CD14-positive monocyte (primary cell): ENCODE data around the gene ASCC1. TPM values are rescaled to one million over a fixed set of nuclear protein-coding genes. Genes with fewer than 3 reads are reported as not detected.

Experiments used
- DNase-seq, 3 donors: peaks; one replicate each; pipeline ENCODE4 v3.0.0-alpha.2; 2011 to 2022
- H2AFZ ChIP-seq: 2 replicates; pipeline ENCODE4 v1.6.0; 2012; ENCODE audit warnings: mild to moderate bottlenecking, low read depth, low read length, inconsistent platforms; ENCODE audit not compliant: insufficient read depth, poor library complexity, severe bottlenecking
- H3K27ac ChIP-seq, 2 donors: 1 replicate in 1 of 2; 2 replicates in 1 of 2; pipeline ENCODE4 v1.5.1; 2012 to 2013; ENCODE audit warnings: low read length in 2 of 2, control low read depth in 1 of 2, inconsistent platforms in 1 of 2, low read depth in 1 of 2, mild to moderate bottlenecking in 1 of 2
- H3K27me3 ChIP-seq, 2 donors: one replicate each; pipeline versions ENCODE4 v1.6.0 to v1.6.1; 2011 to 2013; ENCODE audit warnings: low read length in 2 of 2; ENCODE audit not compliant: control insufficient read depth in 2 of 2, insufficient read depth in 2 of 2
- H3K36me3 ChIP-seq, 2 donors: replicated peaks in 1 of 2; 1 replicate in 1 of 2; 2 replicates in 1 of 2; pipeline versions ENCODE4 v1.5.1 to v1.6.1; 2012 to 2013; ENCODE audit warnings: low read length in 2 of 2, control low read depth in 1 of 2, inconsistent platforms in 1 of 2, mild to moderate bottlenecking in 1 of 2; ENCODE audit not compliant: insufficient read depth in 2 of 2, control insufficient read depth in 1 of 2
- H3K4me1 ChIP-seq, 2 donors: 1 replicate in 1 of 2; 2 replicates in 1 of 2; pipeline versions ENCODE4 v1.5.1 to v1.6.1; 2012 to 2013; ENCODE audit warnings: low read length in 2 of 2, control low read depth in 1 of 2, inconsistent platforms in 1 of 2, mild to moderate bottlenecking in 1 of 2, moderate library complexity in 1 of 2; ENCODE audit not compliant: insufficient read depth in 2 of 2, control insufficient read depth in 1 of 2
- H3K4me2 ChIP-seq: replicated peaks from 2 replicates; pipeline ENCODE3; 2012; ENCODE audit warnings: low read length, moderate library complexity, mild to moderate bottlenecking; ENCODE audit not compliant: poor library complexity, severe bottlenecking; ENCODE audit errors: extremely low read depth
- H3K4me3 ChIP-seq, 3 experiments: fragments of 200-600 bp in 1 of 3; sonication (generic) in 1 of 3; replicated peaks in 1 of 3; 1 replicate in 2 of 3; 2 replicates in 1 of 3; pipeline ENCODE4 v1.5.1; 2011 to 2013; ENCODE audit warnings: low read length in 3 of 3, mild to moderate bottlenecking in 3 of 3, control low read depth in 2 of 3, low read depth in 2 of 3, inconsistent platforms in 1 of 3, moderate library complexity in 1 of 3
- H3K79me2 ChIP-seq: 2 replicates; pipeline ENCODE4 v1.6.0; 2012; ENCODE audit warnings: mild to moderate bottlenecking, control low read depth, inconsistent platforms, low read length, moderate library complexity; ENCODE audit not compliant: insufficient read depth
- H3K9ac ChIP-seq: 2 replicates; pipeline ENCODE4 v1.6.0; 2017; ENCODE audit warnings: low read length, mild to moderate bottlenecking; ENCODE audit not compliant: insufficient read depth, poor library complexity, severe bottlenecking
- H3K9me3 ChIP-seq, 2 donors: replicated peaks in 1 of 2; 1 replicate in 1 of 2; 2 replicates in 1 of 2; pipeline versions ENCODE4 v1.5.1 to v1.6.1; 2012 to 2013; ENCODE audit warnings: low read length in 2 of 2, control low read depth in 1 of 2; ENCODE audit not compliant: control insufficient read depth in 1 of 2, insufficient read depth in 1 of 2
- H4K20me1 ChIP-seq: 2 replicates; pipeline ENCODE4 v1.6.0; 2012; ENCODE audit warnings: mild to moderate bottlenecking, low read length, control low read depth, moderate library complexity; ENCODE audit not compliant: insufficient read depth
- H3K27ac Mint-ChIP-seq, 7 donors: one replicate each; pipeline ENCODE4 v1.8.0; 2020; ENCODE audit warnings: mild to moderate bottlenecking in 7 of 7, mixed read lengths in 7 of 7, moderate library complexity in 6 of 7, inconsistent platforms in 2 of 7
- H3K27me3 Mint-ChIP-seq, 3 donors: one replicate each; pipeline ENCODE4 v1.8.0; 2021 to 2022; ENCODE audit warnings: low read depth in 3 of 3, mild to moderate bottlenecking in 3 of 3, mixed read lengths in 3 of 3, moderate library complexity in 3 of 3, inconsistent platforms in 1 of 3
- H3K36me3 Mint-ChIP-seq, 2 donors: one replicate each; pipeline ENCODE4 v1.8.0; 2020; ENCODE audit warnings: mixed read lengths in 2 of 2, inconsistent platforms in 1 of 2, mild to moderate bottlenecking in 1 of 2
- H3K4me1 Mint-ChIP-seq: one replicate; pipeline ENCODE4 v1.8.0; 2020; ENCODE audit warnings: mild to moderate bottlenecking, mixed read lengths
- H3K4me3 Mint-ChIP-seq, 2 donors: one replicate each; pipeline ENCODE4 v1.8.0; 2020; ENCODE audit warnings: mild to moderate bottlenecking in 2 of 2, mixed read lengths in 2 of 2, moderate library complexity in 1 of 2
- H3K9me3 Mint-ChIP-seq, 7 donors: one replicate each; pipeline ENCODE4 v1.8.0; 2020 to 2022; ENCODE audit warnings: mixed read lengths in 7 of 7, mild to moderate bottlenecking in 6 of 7, moderate library complexity in 6 of 7, inconsistent platforms in 2 of 7
- CTCF ChIP-seq: fragments of 200-600 bp; IDR thresholded peaks from one replicate; pipeline ENCODE4 v1.8.0; 2022; ENCODE audit warnings: antibody characterized with exemption, mild to moderate bottlenecking
- whole genome bisulfite sequencing: methylation state at CpG from one replicate; pipeline ENCODE4 v1.1.5; 2013; ENCODE audit warnings: missing lambda C conversion rate; ENCODE audit not compliant: insufficient coverage; 5-methylcytosine and 5-hydroxymethylcytosine counted together
- intact Hi-C, 2 donors: fragments of 100-400 bp; cut with micrococcal nuclease; formaldehyde crosslinking; loops; one replicate each; pipeline versions ENCODE4 v1.15.0 to v1.15.1; 2023
- polyA plus RNA-seq, 3 donors: library from polyadenylated mRNA; depleted of rRNA in 1 of 3; unstranded in 2 of 3; stranded (reverse) in 1 of 3; fragments of 300-500 nt in 2 of 3; fragments of >200 nt in 1 of 3; fragmentation: Illumina TruSeq in 2 of 3; gene quantifications; 1 replicate in 2 of 3; 2 replicates in 1 of 3; pipeline ENCODE4 v1.2.3, GENCODE V29; 2012 to 2021

ASCC1 gene
- polyA plus RNA-seq, 3 donors = 8.2 to 20.9 (median 17.9) TPM

GRCh38 chr10:72086466-72087391 is 129.3 kb downstream of the ASCC1 start:
- no peak for TF ChIP-seq CTCF
- DNase-seq = peak; percentile 12 to 31 (median 24)
- Mint-ChIP-seq H3K4me1 (peaks cover 48% of the 10 kb centered on the region), H3K4me3 (peak overlapping the region; percentile 74 to 88), H3K9me3 (peaks cover 0 to 25% (median 6%) of the 10 kb centered on the region in 7 donors), H3K36me3 (peaks cover 4 to 14% of the 10 kb centered on the region in 2 donors), H3K27me3 (peaks cover 34 to 43% (median 36%) of the 10 kb centered on the region in 3 donors), H3K27ac (no peak overlapping the region)
- Histone ChIP-seq H3K9ac (peak overlapping the region; percentile 36), H3K27ac (no peak overlapping the region), H2AFZ (peak overlapping the region; percentile 67), H3K4me1 (peaks cover 33 to 34% of the 10 kb centered on the region in 2 donors), H3K4me2 (peak overlapping the region; percentile 72), H3K4me3 (peak overlapping the region; percentile 4 to 60 (median 30)), H3K9me3 (no peaks in the 10 kb centered on the region), H3K79me2 (no peaks in the 10 kb centered on the region), H4K20me1 (no peaks in the 10 kb centered on the region), H3K36me3 (no peaks in the 10 kb centered on the region), H3K27me3 (peaks cover 25 to 35% of the 10 kb centered on the region in 2 donors)
- intact Hi-C loops = no loop called here
- WGBS = 44% methylated on average over 48 of the region's 61 CpGs

GRCh38 chr10:72085864-72086465 is 130.1 kb downstream of the ASCC1 start:
- no peak for TF ChIP-seq CTCF
- Histone ChIP-seq H3K4me2 (no peak overlapping the region), H4K20me1 (no peaks in the 10 kb centered on the region), H2AFZ (no peak overlapping the region), H3K27me3 (peaks cover 25 to 35% of the 10 kb centered on the region in 2 donors), H3K4me3 (no peak overlapping the region), H3K79me2 (no peaks in the 10 kb centered on the region), H3K27ac (no peak overlapping the region), H3K36me3 (no peaks in the 10 kb centered on the region), H3K4me1 (peaks cover 29 to 34% of the 10 kb centered on the region in 2 donors), H3K9ac (no peak overlapping the region), H3K9me3 (no peaks in the 10 kb centered on the region)
- Mint-ChIP-seq H3K9me3 (peaks cover 0 to 27% (median 6%) of the 10 kb centered on the region in 7 donors), H3K27ac (no peak overlapping the region), H3K4me3 (peak overlapping the region; percentile 38 to 72), H3K27me3 (peaks cover 34 to 43% (median 36%) of the 10 kb centered on the region in 3 donors), H3K4me1 (peaks cover 40% of the 10 kb centered on the region), H3K36me3 (peaks cover 4 to 14% of the 10 kb centered on the region in 2 donors)
- no peak for DNase-seq
- intact Hi-C loops = no loop called here
- no CpG with 5 or more reads among the region's 1 CpG for WGBS
